IMR-90 (cell line): ENCODE data around the gene PCP4. TPM values are rescaled to one million over a fixed set of nuclear protein-coding genes. Genes with fewer than 3 reads are reported as not detected.

Source experiments
- ATAC-seq: fragments of 200-7000 bp; cut with Tn5 transposase; 2 replicates; pipeline ENCODE4 v1.9.1; 2020; ENCODE audit warnings: low read depth, mild to moderate bottlenecking, moderate library complexity
- BruUV-seq: library from RNA; stranded (reverse); fragments of 400-500 nt; replicated peaks from 2 replicates; lab custom pipeline; 2021; lab: Mats Ljungman, UMichigan
- CTCF ChIA-PET: fragments of 300-600 bp; formaldehyde crosslinking; extraction: SDS; loops from one replicate; lab custom pipeline; 2021; ENCODE audit warnings: antibody characterized with exemption; lab: Yijun Ruan, JAX
- POLR2A ChIA-PET: fragments of 300-600 bp; sonication (Branson Sonifier 250); formaldehyde crosslinking; loops from one replicate; lab custom pipeline; 2022; ENCODE audit warnings: antibody characterized with exemption; ENCODE audit not compliant: unreplicated experiment; lab: Charles Lee
- DNase-seq: peaks from one replicate; pipeline ENCODE4 v3.0.0; 2013
- H2AFZ ChIP-seq: replicated peaks from 2 replicates; pipeline ENCODE3; 2013; ENCODE audit warnings: low read length, mild to moderate bottlenecking; ENCODE audit not compliant: poor library complexity
- H2AK5ac ChIP-seq: 2 replicates; pipeline ENCODE4 v1.6.1; 2013; ENCODE audit warnings: low read depth, low read length, inconsistent platforms
- H2AK9ac ChIP-seq: replicated peaks from 2 replicates; pipeline ENCODE3; 2013; ENCODE audit warnings: mild to moderate bottlenecking, low read depth, low read length, moderate library complexity; ENCODE audit not compliant: poor library complexity
- H2BK120ac ChIP-seq: 2 replicates; pipeline ENCODE4 v1.6.1; 2013; ENCODE audit warnings: low read depth, low read length, inconsistent platforms
- H2BK15ac ChIP-seq: 3 replicates; pipeline ENCODE4 v1.6.1; 2013; ENCODE audit warnings: low read depth, low read length, inconsistent platforms
- H2BK20ac ChIP-seq: 2 replicates; pipeline ENCODE4 v1.6.1; 2013; ENCODE audit warnings: low read depth, mild to moderate bottlenecking, inconsistent platforms, low read length, moderate library complexity
- H2BK5ac ChIP-seq: 2 replicates; pipeline ENCODE4 v1.6.1; 2013; ENCODE audit warnings: mild to moderate bottlenecking, low read depth, low read length, inconsistent platforms; ENCODE audit not compliant: poor library complexity, severe bottlenecking
- H3K14ac ChIP-seq: replicated peaks from 2 replicates; pipeline ENCODE4 v1.6.1; 2013; ENCODE audit warnings: low read depth, low read length, inconsistent platforms
- H3K18ac ChIP-seq: 2 replicates; pipeline ENCODE4 v1.6.1; 2013; ENCODE audit warnings: low read depth, low read length, control low read depth
- H3K23ac ChIP-seq: 2 replicates; pipeline ENCODE4 v1.6.1; 2013; ENCODE audit warnings: low read depth, low read length, inconsistent platforms
- H3K27ac ChIP-seq: 2 replicates; pipeline ENCODE4 v1.5.1; 2013; ENCODE audit warnings: mild to moderate bottlenecking, control low read depth, low read length; ENCODE audit not compliant: insufficient read depth
- H3K27me3 ChIP-seq: 2 replicates; pipeline ENCODE4 v1.6.1; 2013; ENCODE audit warnings: low read length; ENCODE audit not compliant: control insufficient read depth, insufficient read depth
- H3K36me3 ChIP-seq: 2 replicates; pipeline ENCODE4 v1.6.1; 2013; ENCODE audit warnings: low read length, mixed read lengths; ENCODE audit not compliant: control insufficient read depth, insufficient read depth
- H3K4ac ChIP-seq: 2 replicates; pipeline ENCODE4 v1.6.1; 2013; ENCODE audit warnings: low read depth, low read length, inconsistent platforms
- H3K4me1 ChIP-seq: 2 replicates; pipeline ENCODE4 v1.6.1; 2013; ENCODE audit warnings: low read length, mixed read lengths; ENCODE audit not compliant: control insufficient read depth, insufficient read depth
- H3K4me2 ChIP-seq: 2 replicates; pipeline ENCODE4 v1.6.1; 2013; ENCODE audit warnings: low read depth, mild to moderate bottlenecking, control low read depth, low read length, moderate library complexity
- H3K4me3 ChIP-seq: 2 replicates; pipeline ENCODE4 v1.5.1; 2013; ENCODE audit warnings: low read depth, mild to moderate bottlenecking, control low read depth, low read length, moderate library complexity; ENCODE audit not compliant: insufficient read depth
- H3K56ac ChIP-seq: 2 replicates; pipeline ENCODE4 v1.6.1; 2013; ENCODE audit warnings: low read length, inconsistent platforms; ENCODE audit not compliant: insufficient read depth; ENCODE audit errors: extremely low read depth
- H3K79me1 ChIP-seq, 2 experiments: 2 replicates each; pipeline ENCODE4 v1.6.1; 2013; ENCODE audit warnings: low read length in 2 of 2, inconsistent platforms in 1 of 2, low read depth in 1 of 2
- H3K9ac ChIP-seq: 2 replicates; pipeline ENCODE4 v1.6.1; 2013; ENCODE audit warnings: low read depth, low read length, control low read depth
- H3K9me1 ChIP-seq: 2 replicates; pipeline ENCODE4 v1.6.1; 2013; ENCODE audit warnings: low read length, inconsistent platforms; ENCODE audit not compliant: insufficient read depth
- H3K9me3 ChIP-seq: 2 replicates; pipeline ENCODE4 v1.6.1; 2013; ENCODE audit warnings: low read length; ENCODE audit not compliant: control insufficient read depth, insufficient read depth
- H4K20me1 ChIP-seq: 2 replicates; pipeline ENCODE4 v1.6.1; 2013; ENCODE audit warnings: low read length, inconsistent platforms; ENCODE audit not compliant: insufficient read depth
- H4K5ac ChIP-seq: 2 replicates; pipeline ENCODE4 v1.6.1; 2013; ENCODE audit warnings: mild to moderate bottlenecking, low read depth, low read length, control low read depth
- H4K8ac ChIP-seq, 2 experiments: 2 replicates each; pipeline ENCODE4 v1.6.1; 2013; ENCODE audit warnings: low read depth in 2 of 2, low read length in 2 of 2, control low read depth in 1 of 2, inconsistent platforms in 1 of 2
- H4K91ac ChIP-seq: 2 replicates; pipeline ENCODE4 v1.6.1; 2013; ENCODE audit warnings: low read depth, low read length, inconsistent platforms; ENCODE audit not compliant: insufficient read depth
- MAFK ChIP-seq: IDR thresholded peaks from 2 replicates; pipeline ENCODE4 v1.6.1; 2012; ENCODE audit warnings: low read depth, low read length, improper control_type of control experiment
- MAZ ChIP-seq: IDR thresholded peaks from 2 replicates; pipeline ENCODE4 v1.6.1; 2012; ENCODE audit warnings: low read depth, mild to moderate bottlenecking, low read length, improper control_type of control experiment, moderate library complexity, borderline replicate concordance
- POLR2A ChIP-seq: IDR thresholded peaks from 2 replicates; pipeline ENCODE4 v1.6.1; 2012; ENCODE audit warnings: mild to moderate bottlenecking, low read depth, low read length
- RAD21 ChIP-seq: IDR thresholded peaks from 2 replicates; pipeline ENCODE4 v1.6.1; 2012; ENCODE audit warnings: low read length, improper control_type of control experiment
- WGBS, 2 experiments: methylation state at CpG; one replicate each; pipeline versions ENCODE4 v1.1.5 to v1.1.7; 2013; ENCODE audit warnings: missing lambda C conversion rate in 2 of 2; ENCODE audit not compliant: insufficient read length in 1 of 2; ENCODE audit errors: extremely low coverage in 2 of 2; 5-methylcytosine and 5-hydroxymethylcytosine counted together
- dilution Hi-C: fragments of 300-500 bp; cut with HindIII; formaldehyde crosslinking; loops from one replicate; pipeline ENCODE4 v1.14.3; 2018; ENCODE audit warnings: low sequenced_read_pairs; ENCODE audit not compliant: unreplicated experiment
- in situ Hi-C: fragments of 300-500 bp; cut with MboI; formaldehyde crosslinking; loops from 3 replicates; pipeline ENCODE4 v1.14.3; 2019; ENCODE audit warnings: low sequenced_read_pairs, inconsistent platforms, mixed read lengths
- intact Hi-C: fragments of 100-400 bp; cut with micrococcal nuclease; formaldehyde crosslinking; loops from 2 replicates; pipeline ENCODE4 v1.10.0; 2022
- polyA plus RNA-seq, 3 experiments: library from polyadenylated mRNA; depleted of rRNA; stranded (reverse); fragments of >200 nt; gene quantifications; 2 replicates each; pipeline ENCODE4 v1.2.3, GENCODE V29; 2012; ENCODE audit warnings: low replicate concordance in 1 of 3
- total RNA-seq: library from RNA; depleted of rRNA; stranded (reverse); fragments of >200 nt; gene quantifications from 2 replicates; pipeline ENCODE4 v1.2.3, GENCODE V29; 2012
- TF ChIP-seq, protein P1 (sequence below): fragments of 150-350 bp; IDR thresholded peaks from 2 replicates; pipeline ENCODE4 v1.6.1; 2016; ENCODE audit warnings: low read depth, mild to moderate bottlenecking, low read length, moderate library complexity, borderline replicate concordance

Gene PCP4
- total and polyA plus RNA-seq, 2 of the 4 experiments (the other 2 are of a cell fraction), result not detected

DNA sequence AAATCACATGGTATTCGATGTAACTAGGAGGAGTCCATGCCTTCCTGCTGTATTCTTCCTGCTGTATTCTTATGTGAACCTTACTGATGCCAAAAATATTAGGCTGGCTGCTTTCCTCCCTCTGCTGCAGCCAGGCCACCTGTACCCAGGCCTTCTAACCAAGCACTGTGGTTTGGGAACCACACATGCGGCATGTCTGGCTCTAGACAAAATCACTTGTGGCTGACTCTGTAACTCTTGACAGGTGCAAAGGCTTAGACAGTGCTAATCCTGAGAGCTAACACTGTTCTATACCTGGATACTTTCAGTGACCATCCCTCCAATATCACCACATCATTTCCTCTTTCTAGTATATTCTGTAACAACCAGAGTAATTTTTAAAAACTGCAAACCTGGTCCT lies 67.7 kb downstream of the PCP4 start:
- no peak overlapping the region for H3K4ac ChIP-seq
- ChIA-PET POLR2A (no interaction called here), CTCF (interaction anchor here (0.6 kb wide), 1 partner anchor 23 kb away, joined by 3 read pairs; no protein-coding TSS in a partner anchor)
- no peak overlapping the region for H3K4me2 ChIP-seq
- H2BK5ac ChIP-seq, result no peak overlapping the region
- no peak overlapping the region for H3K27ac ChIP-seq
- H2BK120ac ChIP-seq, result no peak overlapping the region
- no peak overlapping the region for H4K8ac ChIP-seq
- no peak overlapping the region for H3K9ac ChIP-seq
- no peak overlapping the region for H4K91ac ChIP-seq
- no peak overlapping the region for H2AFZ ChIP-seq
- no peaks in the 10 kb centered on the region for H3K27me3 ChIP-seq
- dilution Hi-C loops (no loop called here), intact Hi-C loops (no loop called here), in situ Hi-C loops (no loop called here)
- DNase-seq (no peak), ATAC-seq (no peak)
- H3K4me3 ChIP-seq, result no peak overlapping the region
- no peak overlapping the region for H2AK9ac ChIP-seq
- H2AK5ac ChIP-seq, result no peak overlapping the region
- no TSS peak for BruUV-seq
- TF ChIP-seq RAD21 (no peak), POLR2A (no peak), MAFK (no peak), MAZ (no peak)
- TF ChIP-seq, protein P1, sequence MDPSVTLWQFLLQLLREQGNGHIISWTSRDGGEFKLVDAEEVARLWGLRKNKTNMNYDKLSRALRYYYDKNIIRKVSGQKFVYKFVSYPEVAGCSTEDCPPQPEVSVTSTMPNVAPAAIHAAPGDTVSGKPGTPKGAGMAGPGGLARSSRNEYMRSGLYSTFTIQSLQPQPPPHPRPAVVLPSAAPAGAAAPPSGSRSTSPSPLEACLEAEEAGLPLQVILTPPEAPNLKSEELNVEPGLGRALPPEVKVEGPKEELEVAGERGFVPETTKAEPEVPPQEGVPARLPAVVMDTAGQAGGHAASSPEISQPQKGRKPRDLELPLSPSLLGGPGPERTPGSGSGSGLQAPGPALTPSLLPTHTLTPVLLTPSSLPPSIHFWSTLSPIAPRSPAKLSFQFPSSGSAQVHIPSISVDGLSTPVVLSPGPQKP, result no peak
- no peaks in the 10 kb centered on the region for H3K79me1 ChIP-seq
- 71% methylated on average over 1 of the region's 2 CpGs; no CpG with 5 or more reads in 1 of the 2 experiments for WGBS, 2 experiments
- H4K5ac ChIP-seq, result no peak overlapping the region
- no peak overlapping the region for H2BK20ac ChIP-seq
- H3K56ac ChIP-seq, result no peak overlapping the region
- peaks cover 41% of the 10 kb centered on the region for H3K9me3 ChIP-seq
- H3K36me3 ChIP-seq, result no peaks in the 10 kb centered on the region
- H3K18ac ChIP-seq, result no peak overlapping the region
- no peak overlapping the region for H2BK15ac ChIP-seq
- H3K4me1 ChIP-seq, result no peaks in the 10 kb centered on the region
- no peaks in the 10 kb centered on the region for H4K20me1 ChIP-seq
- no peaks in the 10 kb centered on the region for H3K9me1 ChIP-seq
- H3K14ac ChIP-seq, result no peak overlapping the region
- H3K23ac ChIP-seq, result no peak overlapping the region
